HepG2 (cell line): Measurements from ENCODE around the gene SAMD15. TPM values are rescaled to one million over a fixed set of nuclear protein-coding genes. Genes with fewer than 3 reads are reported as not detected.
A peak's percentile ranks its signal among the peaks of the same experiment; 100 is the strongest.

Experiments
- ATAC-seq: fragments of 200-7000 bp; cut with Tn5 transposase; 3 replicates; pipeline ENCODE4 v1.9.1; 2020; ENCODE audit warnings: mild to moderate bottlenecking, moderate library complexity
- BruUV-seq: library from RNA; stranded (reverse); fragments of 400-500 nt; replicated peaks from 2 replicates; lab custom pipeline; 2021; lab: Mats Ljungman, UMichigan
- CTCF ChIA-PET: fragments of 300-600 bp; formaldehyde crosslinking; extraction: SDS; loops from one replicate; lab custom pipeline; 2021; ENCODE audit warnings: low total read pairs, inconsistent platforms, low intra/inter-chr PET ratio; lab: Yijun Ruan, JAX
- POLR2A ChIA-PET: fragments of 350-600 bp; sonication (Branson Sonifier 250); formaldehyde crosslinking; loops from one replicate; lab custom pipeline; 2020; ENCODE audit warnings: antibody characterized with exemption, inconsistent platforms; lab: Yijun Ruan, JAX
- DNase-seq: peaks from one replicate; pipeline ENCODE4 v3.0.0-alpha.2; 2015; ENCODE audit warnings: low spot score
- FAIRE-seq: peaks from 3 replicates; lab custom pipeline; 2011; peaks lifted over from hg19 to GRCh38; lab: Jason Lieb, UNC
- H2AFZ ChIP-seq: one replicate; pipeline ENCODE4 v1.6.1; 2011; ENCODE audit warnings: low read length, inconsistent platforms
- H3K27ac ChIP-seq: fragments of 300-600 bp; 3 replicates; pipeline ENCODE4 v1.8.0; 2011; ENCODE audit warnings: mixed run types, mild to moderate bottlenecking, mixed read lengths, low read length, inconsistent platforms; ENCODE audit not compliant: insufficient read depth; ENCODE audit errors: extremely low read length
- H3K27me3 ChIP-seq, 2 experiments: fragments of 200-600 bp in 1 of 2; 2 replicates in 1 of 2; 3 replicates in 1 of 2; pipeline versions ENCODE4 v1.6.0 to v1.8.0; 2011; ENCODE audit warnings: low read length in 2 of 2, mild to moderate bottlenecking in 2 of 2, moderate library complexity in 2 of 2, inconsistent platforms in 1 of 2; ENCODE audit not compliant: insufficient read depth in 2 of 2, control insufficient read depth in 1 of 2
- H3K36me3 ChIP-seq, 2 experiments: fragments of 200-600 bp in 1 of 2; replicated peaks in 1 of 2; 2 replicates in 1 of 2; 3 replicates in 1 of 2; pipeline versions ENCODE4 v1.5.1 to v1.8.0; 2011; ENCODE audit warnings: low read length in 2 of 2, inconsistent platforms in 1 of 2; ENCODE audit not compliant: insufficient read depth in 2 of 2, control insufficient read depth in 1 of 2
- H3K4me1 ChIP-seq: 2 replicates; pipeline ENCODE4 v1.5.1; 2012; ENCODE audit warnings: low read length, inconsistent platforms; ENCODE audit not compliant: insufficient read depth
- H3K4me2 ChIP-seq: 2 replicates; pipeline ENCODE4 v1.6.0; 2011; ENCODE audit warnings: low read depth, low read length, inconsistent platforms
- H3K4me3 ChIP-seq, 3 experiments: fragments of 200-600 bp in 1 of 3; sonication (generic), shearing (Covaris generic) in 1 of 3; replicated peaks in 1 of 3; 2 replicates each; pipeline ENCODE4 v1.5.1; 2011 to 2016; ENCODE audit warnings: low read length in 3 of 3, inconsistent platforms in 2 of 3, low read depth in 2 of 3, mild to moderate bottlenecking in 2 of 3, control low read depth in 1 of 3, mixed read lengths in 1 of 3; ENCODE audit not compliant: insufficient read depth in 1 of 3
- H3K79me2 ChIP-seq: one replicate; pipeline ENCODE4 v1.6.1; 2011; ENCODE audit warnings: low read length, inconsistent platforms; ENCODE audit not compliant: insufficient read depth
- H3K9ac ChIP-seq: 2 replicates; pipeline ENCODE4 v1.6.0; 2011; ENCODE audit warnings: mild to moderate bottlenecking, low read depth, low read length, inconsistent platforms; ENCODE audit not compliant: insufficient read depth
- H3K9me3 ChIP-seq: 2 replicates; pipeline ENCODE4 v1.5.1; 2012; ENCODE audit warnings: mild to moderate bottlenecking, low read length
- H4K20me1 ChIP-seq: 2 replicates; pipeline ENCODE4 v1.6.0; 2011; ENCODE audit warnings: inconsistent platforms, mild to moderate bottlenecking, low read length, moderate library complexity; ENCODE audit not compliant: insufficient read depth
- CCDC6 ChIP-seq: sonication (generic); formaldehyde crosslinking; IDR thresholded peaks from 2 replicates; pipeline ENCODE4 v1.8.1; 2022; ENCODE audit warnings: mild to moderate bottlenecking, missing genetic modification reagents, moderate library complexity
- EED ChIP-seq: sonication (generic); formaldehyde crosslinking; IDR thresholded peaks from 2 replicates; pipeline ENCODE4 v1.5.0; 2020; ENCODE audit warnings: mild to moderate bottlenecking, missing genetic modification reagents
- HCFC1 ChIP-seq: fragments of 150-350 bp; IDR thresholded peaks from 2 replicates; pipeline ENCODE4 v1.6.1; 2014; ENCODE audit warnings: low read depth, low read length
- MAZ ChIP-seq, 2 experiments: sonication (generic) in 1 of 2; formaldehyde crosslinking in 1 of 2; IDR thresholded peaks; 2 replicates each; pipeline versions ENCODE4 v1.5.0 to v1.6.1; 2012 to 2020; ENCODE audit warnings: low read depth in 2 of 2, mild to moderate bottlenecking in 2 of 2, borderline replicate concordance in 1 of 2, improper control_type of control experiment in 1 of 2, low read length in 1 of 2, missing genetic modification reagents in 1 of 2, moderate library complexity in 1 of 2
- NFE2L1 ChIP-seq: sonication (generic); formaldehyde crosslinking; IDR thresholded peaks from 2 replicates; pipeline ENCODE4 v1.4.0; 2020; ENCODE audit warnings: missing genetic modification reagents, mild to moderate bottlenecking, borderline replicate concordance
- PRPF4 ChIP-seq: fragments of 200-400 bp; formaldehyde crosslinking; IDR thresholded peaks from 2 replicates; pipeline ENCODE4 v1.6.1; 2016; ENCODE audit warnings: low read length, low read depth; ENCODE audit not compliant: poor library complexity, severe bottlenecking
- SIX4 ChIP-seq: sonication (generic); formaldehyde crosslinking; IDR thresholded peaks from 2 replicates; pipeline ENCODE4 v1.4.0; 2020; ENCODE audit warnings: missing genetic modification reagents
- SMAD1 ChIP-seq: sonication (generic); formaldehyde crosslinking; IDR thresholded peaks from 2 replicates; pipeline ENCODE4 v1.4.0; 2020; ENCODE audit warnings: missing genetic modification reagents, low read depth, mild to moderate bottlenecking, borderline replicate concordance
- STAT5B ChIP-seq: sonication (generic); formaldehyde crosslinking; IDR thresholded peaks from 2 replicates; pipeline ENCODE4 v1.4.0; 2020; ENCODE audit warnings: missing genetic modification reagents
- ZC3H4 ChIP-seq: sonication (generic); formaldehyde crosslinking; IDR thresholded peaks from 2 replicates; pipeline ENCODE4 v1.4.0; 2020; ENCODE audit warnings: missing genetic modification reagents, borderline replicate concordance
- ZNF337 ChIP-seq: sonication (generic); formaldehyde crosslinking; IDR thresholded peaks from 2 replicates; pipeline ENCODE4 v1.5.1; 2020; ENCODE audit warnings: missing genetic modification reagents, low read depth, mild to moderate bottlenecking, borderline replicate concordance
- ZNF496 ChIP-seq: sonication (generic); formaldehyde crosslinking; IDR thresholded peaks from 2 replicates; pipeline ENCODE4 v1.8.1; 2023; ENCODE audit warnings: mild to moderate bottlenecking, moderate library complexity, missing genetic modification reagents; ENCODE audit not compliant: insufficient replicate concordance
- ZNF703 ChIP-seq: sonication (generic); formaldehyde crosslinking; IDR thresholded peaks from 2 replicates; pipeline ENCODE4 v1.5.1; 2020; ENCODE audit warnings: missing genetic modification reagents, mild to moderate bottlenecking, moderate library complexity, borderline replicate concordance
- ZNF772 ChIP-seq: sonication (generic); formaldehyde crosslinking; IDR thresholded peaks from 2 replicates; pipeline ENCODE4 v1.5.0; 2020; ENCODE audit warnings: mild to moderate bottlenecking, missing genetic modification reagents
- ZNF773 ChIP-seq: sonication (generic); formaldehyde crosslinking; IDR thresholded peaks from 2 replicates; pipeline ENCODE4 v1.4.0; 2020; ENCODE audit warnings: missing genetic modification reagents, borderline replicate concordance
- WGBS: methylation state at CpG from one replicate; pipeline ENCODE4 v1.1.6; 2017; ENCODE audit warnings: low lambda C conversion rate; 5-methylcytosine and 5-hydroxymethylcytosine counted together
- in situ Hi-C: cut with HindIII; loops from 2 replicates; pipeline ENCODE4 v1.10.0; 2017; ENCODE audit warnings: low pct_unique_long_range_greater_than_20kb; ENCODE audit not compliant: extremely low pct_ligation_motif_present
- intact Hi-C: fragments of 100-400 bp; cut with micrococcal nuclease; formaldehyde crosslinking; loops from one replicate; pipeline ENCODE4 v1.10.0; 2022; ENCODE audit not compliant: unreplicated experiment
- polyA plus RNA-seq, 8 experiments: library from polyadenylated mRNA; depleted of rRNA in 3 of 8; stranded (reverse) in 7 of 8; unstranded in 1 of 8; fragments of >200 nt; fragmentation: Illumina TruSeq in 4 of 8; extraction: Trizol in 4 of 8; gene quantifications; 2 replicates each; pipeline versions ENCODE4 v1.2.1 to v1.2.3, GENCODE V29; 2011 to 2016; ENCODE audit warnings: low read depth in 4 of 8, missing spikeins in 1 of 8, mixed read lengths in 1 of 8; ENCODE audit not compliant: insufficient read depth in 1 of 8
- total RNA-seq, 5 experiments: library from RNA; depleted of rRNA; stranded (reverse); fragments of >200 nt; fragmentation: Illumina TruSeq; extraction: Trizol; gene quantifications; 2 replicates each; pipeline ENCODE4 v1.2.3, GENCODE V29; 2016; ENCODE audit warnings: low read depth in 1 of 5
- TF ChIP-seq, protein P1 (sequence below): sonication (generic); formaldehyde crosslinking; IDR thresholded peaks from 2 replicates; pipeline ENCODE4 v1.8.1; 2022; ENCODE audit warnings: low read depth, mild to moderate bottlenecking, missing genetic modification reagents

SAMD15 gene
- total and polyA plus RNA-seq, 2 of the 13 experiments (the other 11 are each of a cell fraction or from before 2014, with no cell fraction given): 0.09 to 1.3 TPM

- Histone ChIP-seq H3K27ac (no peak overlapping the region), H3K36me3 (peaks cover 1 to 11% of the 10 kb centered on the region in 2 experiments; a peak in 2 of 5 replicates), H3K27me3 (no peaks in the 10 kb centered on the region), H3K79me2 (no peaks in the 10 kb centered on the region), H3K9ac (no peak overlapping the region), H3K9me3 (no peaks in the 10 kb centered on the region), H3K4me1 (peaks cover 23% of the 10 kb centered on the region), H4K20me1 (no peaks in the 10 kb centered on the region), H3K4me2 (no peak overlapping the region), H2AFZ (no peak overlapping the region), H3K4me3 (no peak overlapping the region)
- CTCF ChIA-PET: no interaction called here
- 96% methylated on average over 3 of the region's 3 CpGs for WGBS
- POLR2A ChIA-PET: no interaction called here
- intact Hi-C loops: no loop called here
- in situ Hi-C loops: no loop called here
- ATAC-seq (no peak), DNase-seq (no peak), FAIRE-seq (no peak)
- BruUV-seq: no TSS peak
- TF ChIP-seq EED (CRISPR knock-in tag) (no peak), SMAD1 (no peak), NFE2L1 (CRISPR knock-in tag) (no peak), ZC3H4 (no peak), ZNF337 (no peak), HCFC1 (no peak), MAZ (IDR thresholded peaks at IDR 0.05; ENCODE audit: borderline replicate concordance, low read depth, low read length) (no peak), MAZ (CRISPR knock-in tag; IDR thresholded peaks at IDR 0.05; ENCODE audit: low read depth) (no peak), STAT5B (CRISPR knock-in tag) (no peak)
Measured at GRCh38 chr14:77347751-77348150, 29.4 kb upstream of the SAMD15 start.

DNA sequence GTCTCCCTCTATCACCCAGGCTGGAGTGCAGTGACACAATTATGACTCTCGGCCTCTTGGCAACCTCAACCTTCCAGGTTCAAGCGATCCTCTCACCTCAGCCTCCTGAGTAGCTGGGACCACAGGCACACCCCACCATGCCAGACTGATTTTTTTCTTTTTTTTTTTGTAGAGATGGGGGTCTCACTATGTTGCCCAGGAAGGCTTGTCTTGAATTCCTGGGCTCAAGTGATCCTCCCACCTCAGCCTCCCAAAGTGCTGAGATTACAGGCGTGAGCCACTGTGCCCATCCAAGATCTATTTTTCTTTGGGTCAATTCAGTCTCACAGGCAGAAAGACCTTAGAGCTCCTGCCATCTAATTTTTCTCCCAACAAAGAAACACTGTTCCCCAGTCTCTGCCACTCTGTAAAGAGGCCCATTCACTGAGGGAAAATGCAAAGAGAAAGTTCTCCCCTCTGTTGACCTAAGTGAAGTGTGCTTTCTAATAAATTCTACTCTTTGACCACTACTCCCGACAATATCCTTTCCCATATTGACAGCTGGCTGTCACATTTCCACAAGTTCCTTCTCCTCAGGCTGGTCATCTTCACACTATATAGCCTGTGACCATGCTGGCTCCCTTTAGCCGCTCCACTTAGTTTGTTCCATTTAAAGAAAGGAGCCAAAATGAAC lies 23.6 kb upstream of the SAMD15 start:
- peak; percentile 99 for ATAC-seq
- in situ Hi-C loops: no loop called here
- POLR2A ChIA-PET: interaction anchor here (0.5 to 1.8 kb wide), 4 partner anchors 23 to 386 kb away, joined by 3 to 5 read pairs (median 3); partner anchors contain the start of genes GSTZ1, POMT2, SAMD15 and TMED8
- TF ChIP-seq ZNF703 (CRISPR knock-in tag) (no peak), ZNF496 (CRISPR knock-in tag) (no peak), SIX4 (no peak), PRPF4 (no peak), ZNF773 (CRISPR knock-in tag) (no peak), CCDC6 (CRISPR knock-in tag) (no peak), ZNF772 (CRISPR knock-in tag) (no peak)
- TF ChIP-seq, protein P1, sequence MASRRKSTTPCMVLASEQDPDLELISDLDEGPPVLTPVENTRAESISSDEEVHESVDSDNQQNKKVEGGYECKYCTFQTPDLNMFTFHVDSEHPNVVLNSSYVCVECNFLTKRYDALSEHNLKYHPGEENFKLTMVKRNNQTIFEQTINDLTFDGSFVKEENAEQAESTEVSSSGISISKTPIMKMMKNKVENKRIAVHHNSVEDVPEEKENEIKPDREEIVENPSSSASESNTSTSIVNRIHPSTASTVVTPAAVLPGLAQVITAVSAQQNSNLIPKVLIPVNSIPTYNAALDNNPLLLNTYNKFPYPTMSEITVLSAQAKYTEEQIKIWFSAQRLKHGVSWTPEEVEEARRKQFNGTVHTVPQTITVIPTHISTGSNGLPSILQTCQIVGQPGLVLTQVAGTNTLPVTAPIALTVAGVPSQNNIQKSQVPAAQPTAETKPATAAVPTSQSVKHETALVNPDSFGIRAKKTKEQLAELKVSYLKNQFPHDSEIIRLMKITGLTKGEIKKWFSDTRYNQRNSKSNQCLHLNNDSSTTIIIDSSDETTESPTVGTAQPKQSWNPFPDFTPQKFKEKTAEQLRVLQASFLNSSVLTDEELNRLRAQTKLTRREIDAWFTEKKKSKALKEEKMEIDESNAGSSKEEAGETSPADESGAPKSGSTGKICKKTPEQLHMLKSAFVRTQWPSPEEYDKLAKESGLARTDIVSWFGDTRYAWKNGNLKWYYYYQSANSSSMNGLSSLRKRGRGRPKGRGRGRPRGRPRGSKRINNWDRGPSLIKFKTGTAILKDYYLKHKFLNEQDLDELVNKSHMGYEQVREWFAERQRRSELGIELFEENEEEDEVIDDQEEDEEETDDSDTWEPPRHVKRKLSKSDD: no peak

More for the DNA sequence above, 23.6 kb upstream of the SAMD15 start:
- Histone ChIP-seq H3K36me3 (0 out of 5 replicates have a peak, but pooled peaks cover 0 to 1% of the 10 kb centered on the region in 2 experiments), H3K27me3 (no peaks in the 10 kb centered on the region), H3K4me3 (no peak overlapping the region; a peak in 1 of 6 replicates), H3K9ac (no peak overlapping the region), H3K4me1 (peaks cover 23% of the 10 kb centered on the region), H2AFZ (no peak overlapping the region), H3K4me2 (peak overlapping the region; percentile 52), H3K9me3 (no peaks in the 10 kb centered on the region), H3K27ac (peak overlapping the region; percentile 51), H3K79me2 (no peaks in the 10 kb centered on the region), H4K20me1 (no peaks in the 10 kb centered on the region)
- CTCF ChIA-PET: no interaction called here
- 50% methylated on average over 5 of the region's 5 CpGs for WGBS
- intact Hi-C loops: no loop called here
- FAIRE-seq (peak; percentile 82), DNase-seq (peak; percentile 84)
- no TSS peak for BruUV-seq
